A549 (cell line): ENCODE results near the gene SLC36A2. TPM values are rescaled to one million over a fixed set of nuclear protein-coding genes. Genes with fewer than 3 reads are reported as not detected.

Source experiments
- ATAC-seq, 2 experiments: fragments of 200-7000 bp in 1 of 2; fragments of >200 bp in 1 of 2; cut with Nextera tagmentation in 1 of 2; cut with Tn5 transposase in 1 of 2; 3 replicates each; pipeline versions ENCODE4 v1.8.0 to v1.9.1; 2018 to 2020; ENCODE audit warnings: mild to moderate bottlenecking in 1 of 2, moderate library complexity in 1 of 2
- CTCF ChIA-PET: fragments of 300-600 bp; sonication (Branson Sonifier 250); formaldehyde crosslinking; extraction: SDS; loops from one replicate; lab custom pipeline; 2021; ENCODE audit warnings: antibody characterized with exemption, inconsistent platforms; lab: Yijun Ruan, JAX
- POLR2A ChIA-PET: fragments of 350-600 bp; formaldehyde crosslinking; extraction: SDS; loops from one replicate; lab custom pipeline; 2021; ENCODE audit warnings: antibody characterized with exemption, inconsistent platforms; lab: Yijun Ruan, JAX
- DNase-seq, 2 experiments: peaks; one replicate each; pipeline versions ENCODE4 v3.0.0 to v3.0.0-alpha.2; 2011 to 2016; ENCODE audit warnings: low read depth in 1 of 2, low spot score in 1 of 2
- FAIRE-seq: peaks from 2 replicates; lab custom pipeline; 2011; peaks lifted over from hg19 to GRCh38; lab: Jason Lieb, UNC
- H3K27ac ChIP-seq, 2 experiments: fragments of >200 bp; sonication (Bioruptor Twin); formaldehyde crosslinking; 3 replicates each; pipeline ENCODE4 v1.5.1; 2016 to 2017
- H3K4me1 ChIP-seq: fragments of >200 bp; sonication (Bioruptor Twin); formaldehyde crosslinking; 3 replicates; pipeline ENCODE4 v1.6.1; 2016
- H3K4me2 ChIP-seq: fragments of >200 bp; sonication (Bioruptor Twin); formaldehyde crosslinking; 3 replicates; pipeline ENCODE4 v1.6.1; 2016
- H3K4me3 ChIP-seq: fragments of >200 bp; sonication (Bioruptor Twin); formaldehyde crosslinking; 3 replicates; pipeline ENCODE4 v1.5.1; 2016
- H3K9me3 ChIP-seq: fragments of >200 bp; sonication (Bioruptor Twin); formaldehyde crosslinking; 3 replicates; pipeline ENCODE4 v1.6.1; 2016
- BHLHE40 ChIP-seq: IDR thresholded peaks from 2 replicates; pipeline ENCODE4 v1.6.1; 2012; ENCODE audit warnings: low read depth, low read length, inconsistent platforms
- CBX8 ChIP-seq: fragments of 200-600 bp; sonication (generic); IDR thresholded peaks from 2 replicates; pipeline ENCODE4 v1.6.1; 2016
- CEBPB ChIP-seq, 2 experiments: fragments of >200 bp in 1 of 2; sonication (Bioruptor Twin) in 1 of 2; formaldehyde crosslinking in 1 of 2; IDR thresholded peaks; 2 replicates each; pipeline ENCODE4 v1.6.1; 2012 to 2016
- FOSB ChIP-seq: fragments of 250-450 bp; sonication (Bioruptor Pico); IDR thresholded peaks from 2 replicates; pipeline ENCODE4 v1.5.0; 2020; ENCODE audit warnings: mild to moderate bottlenecking, moderate library complexity
- HEYL ChIP-seq: fragments of 250-450 bp; sonication (Bioruptor Pico); IDR thresholded peaks from 2 replicates; pipeline ENCODE4 v1.8.0; 2021; ENCODE audit warnings: mild to moderate bottlenecking, moderate library complexity
- HOXA7 ChIP-seq: fragments of 250-450 bp; sonication (Bioruptor Pico); IDR thresholded peaks from 2 replicates; pipeline ENCODE4 v1.5.0; 2020; ENCODE audit warnings: mild to moderate bottlenecking, moderate library complexity
- HOXB5 ChIP-seq: fragments of 250-450 bp; sonication (Bioruptor Pico); IDR thresholded peaks from 2 replicates; pipeline ENCODE4 v1.5.0; 2020; ENCODE audit warnings: mild to moderate bottlenecking, moderate library complexity
- JUNB ChIP-seq: fragments of >200 bp; sonication (Bioruptor Twin); formaldehyde crosslinking; IDR thresholded peaks from 2 replicates; pipeline ENCODE4 v1.6.1; 2016
- KDM1A ChIP-seq: fragments of 200-600 bp; sonication (generic); IDR thresholded peaks from 2 replicates; pipeline ENCODE4 v1.6.1; 2016; ENCODE audit warnings: low read depth, mild to moderate bottlenecking
- MAFK ChIP-seq: fragments of 450-650 bp; IDR thresholded peaks from 2 replicates; pipeline ENCODE4 v1.6.1; 2014; ENCODE audit not compliant: partially characterized antibody
- NR3C1 ChIP-seq: fragments of >200 bp; sonication (Bioruptor Twin); formaldehyde crosslinking; IDR thresholded peaks from 3 replicates; pipeline ENCODE4 v1.6.1; 2017
- PHF8 ChIP-seq: fragments of 200-600 bp; sonication (generic); IDR thresholded peaks from 2 replicates; pipeline ENCODE4 v1.6.1; 2016; ENCODE audit warnings: low read depth, mild to moderate bottlenecking, antibody characterized with exemption, moderate library complexity, borderline replicate concordance
- POLR2AphosphoS2 ChIP-seq: conservative IDR thresholded peaks from 2 replicates; pipeline ENCODE4 v1.6.1; 2012; ENCODE audit warnings: low read length, improper control_type of control experiment, inconsistent platforms
- RAD21 ChIP-seq, 2 experiments: fragments of >200 bp in 1 of 2; sonication (Bioruptor Twin) in 1 of 2; formaldehyde crosslinking in 1 of 2; IDR thresholded peaks in 1 of 2; conservative IDR thresholded peaks in 1 of 2; 2 replicates in 1 of 2; 3 replicates in 1 of 2; pipeline ENCODE4 v1.6.1; 2012 to 2018; ENCODE audit warnings: inconsistent platforms in 1 of 2
- RNF2 ChIP-seq: fragments of 200-600 bp; sonication (generic); IDR thresholded peaks from 2 replicates; pipeline ENCODE4 v1.6.1; 2016; ENCODE audit warnings: low read depth, mild to moderate bottlenecking, antibody characterized with exemption, moderate library complexity, borderline replicate concordance
- ZSCAN20 ChIP-seq: fragments of 250-450 bp; sonication (Bioruptor Pico); IDR thresholded peaks from 2 replicates; pipeline ENCODE4 v1.8.0; 2022; ENCODE audit warnings: mild to moderate bottlenecking, moderate library complexity
- WGBS: methylation state at CpG from one replicate; pipeline ENCODE4 v1.1.6; 2017; ENCODE audit errors: missing lambda C conversion rate; 5-methylcytosine and 5-hydroxymethylcytosine counted together
- polyA plus RNA-seq, 4 experiments: library from polyadenylated mRNA; depleted of rRNA in 3 of 4; stranded (reverse); fragments of >200 nt; fragmentation: RNase III in 1 of 4; extraction: RNeasy Plus Mini Kit Qiagen cat#74134 plus additional on column Dnase treatment in 1 of 4; gene quantifications; 2 replicates in 3 of 4; 3 replicates in 1 of 4; pipeline ENCODE4 v1.2.3, GENCODE V29; 2011 to 2017
- TF ChIP-seq, protein P1 (sequence below): fragments of >200 bp; sonication (Bioruptor Twin); formaldehyde crosslinking; IDR thresholded peaks from 3 replicates; pipeline ENCODE4 v1.5.1; 2016
- TF ChIP-seq, protein P2 (sequence below): IDR thresholded peaks from 2 replicates; pipeline ENCODE4 v1.6.1; 2012; ENCODE audit warnings: low read depth, borderline replicate concordance
- TF ChIP-seq, protein P3 (sequence below): fragments of >200 bp; sonication (Bioruptor Twin); formaldehyde crosslinking; IDR thresholded peaks from 3 replicates; pipeline ENCODE4 v1.6.1; 2016
- TF ChIP-seq, protein P4 (sequence below): fragments of 200-600 bp; sonication (generic); IDR thresholded peaks from 2 replicates; pipeline ENCODE4 v1.6.1; 2016; ENCODE audit warnings: antibody characterized with exemption, mild to moderate bottlenecking, moderate library complexity

The SLC36A2 gene
- polyA plus RNA-seq, 2 of the 4 experiments (the other 2 are of a cell fraction): not detected

DNA sequence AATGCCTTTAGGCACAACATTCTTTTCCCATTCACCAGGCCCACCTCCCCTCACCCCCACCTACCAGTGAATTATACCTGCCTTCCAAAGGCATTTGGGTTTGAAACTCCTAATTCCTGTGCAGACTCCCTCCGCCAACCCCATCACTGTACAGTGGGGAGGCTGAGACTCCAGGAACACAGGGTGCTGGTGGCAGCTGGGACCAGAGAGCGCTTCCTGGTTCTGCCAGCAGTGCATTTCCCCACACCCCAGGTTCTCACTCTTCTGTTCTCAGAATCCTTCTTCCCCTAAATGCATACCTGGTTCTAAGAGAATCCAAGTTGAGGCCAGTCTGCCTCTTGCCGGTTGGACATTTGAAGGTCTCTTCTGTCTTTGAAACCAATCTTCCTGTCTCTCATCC lies 21.1 kb downstream of the SLC36A2 start:
- 66% methylated on average over 3 of the region's 3 CpGs for WGBS
- DNase-seq: no peak
- no peaks in the 10 kb centered on the region for H3K4me1 ChIP-seq
- FAIRE-seq: no peak
- no peak overlapping the region for H3K4me3 ChIP-seq
- no peak overlapping the region for H3K4me2 ChIP-seq
- H3K27ac ChIP-seq: no peak overlapping the region
- ChIA-PET CTCF (interaction anchor here (0.6 kb wide), 1 partner anchor 200 kb away, joined by 5 read pairs; no protein-coding TSS in a partner anchor), POLR2A (no interaction called here)
- TF ChIP-seq CEBPB (IDR thresholded peaks at IDR 0.05) (no peak), PHF8 (no peak), MAFK (no peak), RAD21 (conservative IDR thresholded peaks at IDR 0.05 in 1 of 2, IDR thresholded peaks at IDR 0.05 in 1 of 2) (no peak)
- H3K9me3 ChIP-seq: no peaks in the 10 kb centered on the region
- ATAC-seq: no peak

DNA sequence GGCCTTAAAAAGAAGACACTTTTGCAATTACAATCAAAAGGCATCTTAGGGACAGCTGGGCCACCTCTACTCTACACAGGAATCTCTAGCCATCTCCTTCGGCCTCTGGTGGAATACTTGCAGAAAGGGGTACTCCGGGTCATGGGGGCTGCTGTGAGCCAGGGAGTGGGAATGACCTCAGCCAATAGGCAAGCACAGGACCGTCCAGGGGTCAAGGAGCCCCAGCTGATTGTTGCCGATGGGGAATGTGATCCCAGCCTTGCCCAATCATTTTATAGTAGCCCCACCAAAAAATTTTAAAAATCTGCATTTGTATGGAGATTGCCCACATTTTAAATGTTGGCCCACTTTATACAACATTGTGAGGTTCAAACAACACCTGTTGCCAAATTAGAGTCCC lies 26.9 kb downstream of the SLC36A2 start:
- Histone ChIP-seq H3K4me2 (no peak overlapping the region), H3K27ac (no peak overlapping the region), H3K4me1 (no peaks in the 10 kb centered on the region), H3K4me3 (no peak overlapping the region), H3K9me3 (no peaks in the 10 kb centered on the region)
- FAIRE-seq: no peak
- TF ChIP-seq HOXB5 (CRISPR knock-in tag): no peak
- TF ChIP-seq JUNB: no peak
- POLR2A ChIA-PET: no interaction called here
- WGBS: 32% methylated on average over 4 of the region's 4 CpGs
- no peak for DNase-seq
- CTCF ChIA-PET: interaction anchor here (0.6 to 2.5 kb wide), 3 partner anchors 118 to 1195 kb away, joined by 3 to 11 read pairs (median 3); no protein-coding TSS in a partner anchor
- no peak for ATAC-seq

DNA sequence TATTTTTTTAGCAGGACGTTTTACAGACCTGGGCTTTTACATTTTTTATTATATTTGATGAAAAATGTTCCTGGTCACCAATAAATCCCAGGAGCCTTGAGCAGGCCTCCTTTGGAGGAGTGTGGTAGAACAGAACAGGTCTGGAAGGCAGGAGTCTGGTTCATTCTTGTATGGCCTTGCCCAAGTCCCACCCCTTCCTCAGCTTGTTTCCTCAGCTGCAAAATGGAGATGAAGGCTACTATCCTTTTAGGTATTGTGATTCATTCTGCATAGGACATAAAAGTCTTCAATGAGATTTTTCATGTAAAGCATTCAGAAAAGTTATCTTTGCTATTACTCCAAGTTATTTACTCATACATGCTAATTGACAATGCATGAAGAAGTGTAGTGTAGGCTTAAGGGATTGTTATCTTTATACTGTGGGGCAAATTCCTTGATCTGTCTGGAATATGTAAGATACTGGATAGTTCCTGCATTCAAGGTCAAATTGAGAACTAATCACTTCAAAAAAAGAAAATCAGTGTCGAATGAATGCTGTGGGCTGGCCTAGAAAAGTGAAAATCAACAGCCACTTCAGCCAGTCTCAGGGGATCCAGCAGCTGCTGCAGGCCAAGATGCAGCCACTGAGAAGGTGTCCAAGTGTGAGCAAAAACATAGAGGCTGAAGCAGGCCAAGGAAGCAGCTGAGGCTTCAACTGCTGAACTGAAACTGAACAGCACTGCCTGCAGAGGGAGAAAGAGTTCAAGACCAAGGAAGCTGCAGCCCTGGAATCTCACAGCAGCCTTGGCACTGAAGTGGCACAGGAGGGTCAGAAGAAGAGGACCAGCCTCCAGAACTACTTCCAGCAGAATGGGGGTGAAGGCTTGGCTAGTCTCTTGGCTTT lies 28.3 kb downstream of the SLC36A2 start:
- TF ChIP-seq, protein P1, sequence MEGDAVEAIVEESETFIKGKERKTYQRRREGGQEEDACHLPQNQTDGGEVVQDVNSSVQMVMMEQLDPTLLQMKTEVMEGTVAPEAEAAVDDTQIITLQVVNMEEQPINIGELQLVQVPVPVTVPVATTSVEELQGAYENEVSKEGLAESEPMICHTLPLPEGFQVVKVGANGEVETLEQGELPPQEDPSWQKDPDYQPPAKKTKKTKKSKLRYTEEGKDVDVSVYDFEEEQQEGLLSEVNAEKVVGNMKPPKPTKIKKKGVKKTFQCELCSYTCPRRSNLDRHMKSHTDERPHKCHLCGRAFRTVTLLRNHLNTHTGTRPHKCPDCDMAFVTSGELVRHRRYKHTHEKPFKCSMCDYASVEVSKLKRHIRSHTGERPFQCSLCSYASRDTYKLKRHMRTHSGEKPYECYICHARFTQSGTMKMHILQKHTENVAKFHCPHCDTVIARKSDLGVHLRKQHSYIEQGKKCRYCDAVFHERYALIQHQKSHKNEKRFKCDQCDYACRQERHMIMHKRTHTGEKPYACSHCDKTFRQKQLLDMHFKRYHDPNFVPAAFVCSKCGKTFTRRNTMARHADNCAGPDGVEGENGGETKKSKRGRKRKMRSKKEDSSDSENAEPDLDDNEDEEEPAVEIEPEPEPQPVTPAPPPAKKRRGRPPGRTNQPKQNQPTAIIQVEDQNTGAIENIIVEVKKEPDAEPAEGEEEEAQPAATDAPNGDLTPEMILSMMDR: 0 out of 3 replicates have a peak, but pooled peaks have one; percentile 5
- TF ChIP-seq RAD21 (conservative IDR thresholded peaks at IDR 0.05 in 1 of 2, IDR thresholded peaks at IDR 0.05 in 1 of 2): peak in 1 of 2 experiments; percentile 23; a peak in 1 of 5 replicates
- no peak for TF ChIP-seq KDM1A
- TF ChIP-seq, protein P2, sequence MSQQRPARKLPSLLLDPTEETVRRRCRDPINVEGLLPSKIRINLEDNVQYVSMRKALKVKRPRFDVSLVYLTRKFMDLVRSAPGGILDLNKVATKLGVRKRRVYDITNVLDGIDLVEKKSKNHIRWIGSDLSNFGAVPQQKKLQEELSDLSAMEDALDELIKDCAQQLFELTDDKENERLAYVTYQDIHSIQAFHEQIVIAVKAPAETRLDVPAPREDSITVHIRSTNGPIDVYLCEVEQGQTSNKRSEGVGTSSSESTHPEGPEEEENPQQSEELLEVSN: no peak
- TF ChIP-seq CBX8: no peak
- H3K27ac ChIP-seq: no peak overlapping the region
- DNase-seq: peak in 1 of 2 experiments; percentile 31
- ATAC-seq: peak; percentile 78 to 79
- no peak for FAIRE-seq
- H3K9me3 ChIP-seq: no peaks in the 10 kb centered on the region
- WGBS: 20% methylated on average over 2 of the region's 2 CpGs
- CTCF ChIA-PET: interaction anchor here (0.7 to 2.5 kb wide), 2 partner anchors 193 to 333 kb away, joined by 4 to 11 read pairs; no protein-coding TSS in a partner anchor
- no peak overlapping the region for H3K4me2 ChIP-seq
- POLR2A ChIA-PET: interaction anchor here (1.1 kb wide), 1 partner anchor 333 kb away, joined by 3 read pairs; no protein-coding TSS in a partner anchor
- H3K4me1 ChIP-seq: no peaks in the 10 kb centered on the region
- no peak overlapping the region for H3K4me3 ChIP-seq

DNA sequence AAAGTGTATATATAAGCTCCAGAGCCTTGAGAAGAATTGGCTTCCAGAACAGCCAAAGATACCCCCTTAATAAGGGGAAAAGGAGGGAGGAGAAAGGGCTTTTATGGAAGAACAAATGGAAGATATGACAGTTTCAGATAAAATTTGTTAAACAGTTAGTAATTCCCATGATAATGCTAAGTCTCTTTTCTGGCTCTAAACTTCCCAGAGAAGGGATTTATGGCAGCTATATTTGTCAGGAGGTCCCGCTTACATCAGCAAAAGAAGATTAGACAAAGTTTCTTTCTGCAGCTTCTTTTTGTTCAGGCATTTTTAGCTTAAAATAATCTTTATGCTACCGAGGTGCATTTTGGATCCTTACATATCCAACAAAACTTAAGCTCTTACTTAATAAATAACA lies 29.5 kb downstream of the SLC36A2 start:
- H3K27ac ChIP-seq: no peak overlapping the region
- ChIA-PET POLR2A (no interaction called here), CTCF (interaction anchor here (0.6 to 2.5 kb wide), 3 partner anchors 334 to 860 kb away, joined by 4 to 11 read pairs (median 5); no protein-coding TSS in a partner anchor)
- H3K4me2 ChIP-seq: no peak overlapping the region
- H3K9me3 ChIP-seq: no peaks in the 10 kb centered on the region
- FAIRE-seq (no peak), DNase-seq (no peak), ATAC-seq (no peak)
- no peaks in the 10 kb centered on the region for H3K4me1 ChIP-seq
- 45% methylated on average over 2 of the region's 2 CpGs for WGBS
- no peak overlapping the region for H3K4me3 ChIP-seq
- TF ChIP-seq HEYL (CRISPR knock-in tag) (no peak), NR3C1 (no peak), FOSB (CRISPR knock-in tag) (no peak), PHF8 (no peak), RNF2 (no peak), BHLHE40 (no peak), ZSCAN20 (CRISPR knock-in tag) (no peak), MAFK (no peak), POLR2AphosphoS2 (no peak), HOXA7 (CRISPR knock-in tag) (no peak)
- TF ChIP-seq, protein P3, sequence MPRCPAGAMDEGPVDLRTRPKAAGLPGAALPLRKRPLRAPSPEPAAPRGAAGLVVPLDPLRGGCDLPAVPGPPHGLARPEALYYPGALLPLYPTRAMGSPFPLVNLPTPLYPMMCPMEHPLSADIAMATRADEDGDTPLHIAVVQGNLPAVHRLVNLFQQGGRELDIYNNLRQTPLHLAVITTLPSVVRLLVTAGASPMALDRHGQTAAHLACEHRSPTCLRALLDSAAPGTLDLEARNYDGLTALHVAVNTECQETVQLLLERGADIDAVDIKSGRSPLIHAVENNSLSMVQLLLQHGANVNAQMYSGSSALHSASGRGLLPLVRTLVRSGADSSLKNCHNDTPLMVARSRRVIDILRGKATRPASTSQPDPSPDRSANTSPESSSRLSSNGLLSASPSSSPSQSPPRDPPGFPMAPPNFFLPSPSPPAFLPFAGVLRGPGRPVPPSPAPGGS: no peak
- TF ChIP-seq, protein P4, sequence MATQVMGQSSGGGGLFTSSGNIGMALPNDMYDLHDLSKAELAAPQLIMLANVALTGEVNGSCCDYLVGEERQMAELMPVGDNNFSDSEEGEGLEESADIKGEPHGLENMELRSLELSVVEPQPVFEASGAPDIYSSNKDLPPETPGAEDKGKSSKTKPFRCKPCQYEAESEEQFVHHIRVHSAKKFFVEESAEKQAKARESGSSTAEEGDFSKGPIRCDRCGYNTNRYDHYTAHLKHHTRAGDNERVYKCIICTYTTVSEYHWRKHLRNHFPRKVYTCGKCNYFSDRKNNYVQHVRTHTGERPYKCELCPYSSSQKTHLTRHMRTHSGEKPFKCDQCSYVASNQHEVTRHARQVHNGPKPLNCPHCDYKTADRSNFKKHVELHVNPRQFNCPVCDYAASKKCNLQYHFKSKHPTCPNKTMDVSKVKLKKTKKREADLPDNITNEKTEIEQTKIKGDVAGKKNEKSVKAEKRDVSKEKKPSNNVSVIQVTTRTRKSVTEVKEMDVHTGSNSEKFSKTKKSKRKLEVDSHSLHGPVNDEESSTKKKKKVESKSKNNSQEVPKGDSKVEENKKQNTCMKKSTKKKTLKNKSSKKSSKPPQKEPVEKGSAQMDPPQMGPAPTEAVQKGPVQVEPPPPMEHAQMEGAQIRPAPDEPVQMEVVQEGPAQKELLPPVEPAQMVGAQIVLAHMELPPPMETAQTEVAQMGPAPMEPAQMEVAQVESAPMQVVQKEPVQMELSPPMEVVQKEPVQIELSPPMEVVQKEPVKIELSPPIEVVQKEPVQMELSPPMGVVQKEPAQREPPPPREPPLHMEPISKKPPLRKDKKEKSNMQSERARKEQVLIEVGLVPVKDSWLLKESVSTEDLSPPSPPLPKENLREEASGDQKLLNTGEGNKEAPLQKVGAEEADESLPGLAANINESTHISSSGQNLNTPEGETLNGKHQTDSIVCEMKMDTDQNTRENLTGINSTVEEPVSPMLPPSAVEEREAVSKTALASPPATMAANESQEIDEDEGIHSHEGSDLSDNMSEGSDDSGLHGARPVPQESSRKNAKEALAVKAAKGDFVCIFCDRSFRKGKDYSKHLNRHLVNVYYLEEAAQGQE: no peak
